Measurements from ENCODE around the gene BST2. TPM values are rescaled to one million over a fixed set of nuclear protein-coding genes. Genes with fewer than 3 reads are reported as not detected.

BST2 gene
- polyA plus RNA-seq, 3 donors: 225 to 284 (median 272) TPM

- peaks cover 26% of the 10 kb centered on the region for H3K4me1 Mint-ChIP-seq
- Histone ChIP-seq H2AFZ (ENCODE audit: insufficient read depth, low read depth, low read length, poor library complexity, severe bottlenecking) (no peak overlapping the region), H3K79me2 (ENCODE audit: insufficient read depth, low read length) (peaks cover 32% of the 10 kb centered on the region), H3K27me3 (ENCODE audit: control insufficient read depth in 2 of 2, insufficient read depth in 2 of 2, low read length in 2 of 2) (no peaks in the 10 kb centered on the region), H4K20me1 (ENCODE audit: insufficient read depth, low read length) (peaks cover 25% of the 10 kb centered on the region), H3K9ac (ENCODE audit: insufficient read depth, low read length, poor library complexity, severe bottlenecking) (no peak overlapping the region), H3K9me3 (replicated peaks in 1 of 2; ENCODE audit: control insufficient read depth in 1 of 2, insufficient read depth in 1 of 2, low read length in 2 of 2) (no peaks in the 10 kb centered on the region), H3K27ac (ENCODE audit: low read depth in 1 of 2, low read length in 2 of 2) (no peak overlapping the region), H3K36me3 (replicated peaks in 1 of 2; ENCODE audit: control insufficient read depth in 1 of 2, insufficient read depth in 2 of 2, low read length in 2 of 2) (peaks cover 36 to 56% of the 10 kb centered on the region in 2 donors), H3K4me2 (replicated peaks; ENCODE audit: extremely low read depth, low read length, poor library complexity, severe bottlenecking) (no peak overlapping the region), H3K4me1 (ENCODE audit: control insufficient read depth in 1 of 2, insufficient read depth in 2 of 2, low read length in 2 of 2) (peaks cover 10 to 14% of the 10 kb centered on the region in 2 donors), H3K4me3 (replicated peaks in 1 of 3; ENCODE audit: low read depth in 2 of 3, low read length in 3 of 3) (no peak overlapping the region)
- no peak for DNase-seq
- peaks cover 0 to 2% (median 0%) of the 10 kb centered on the region in 7 donors for H3K9me3 Mint-ChIP-seq
- H3K27me3 Mint-ChIP-seq (ENCODE audit: low read depth in 3 of 3): no peaks in the 10 kb centered on the region
- peaks cover 44 to 63% of the 10 kb centered on the region in 2 donors for H3K36me3 Mint-ChIP-seq
- TF ChIP-seq, protein P1, sequence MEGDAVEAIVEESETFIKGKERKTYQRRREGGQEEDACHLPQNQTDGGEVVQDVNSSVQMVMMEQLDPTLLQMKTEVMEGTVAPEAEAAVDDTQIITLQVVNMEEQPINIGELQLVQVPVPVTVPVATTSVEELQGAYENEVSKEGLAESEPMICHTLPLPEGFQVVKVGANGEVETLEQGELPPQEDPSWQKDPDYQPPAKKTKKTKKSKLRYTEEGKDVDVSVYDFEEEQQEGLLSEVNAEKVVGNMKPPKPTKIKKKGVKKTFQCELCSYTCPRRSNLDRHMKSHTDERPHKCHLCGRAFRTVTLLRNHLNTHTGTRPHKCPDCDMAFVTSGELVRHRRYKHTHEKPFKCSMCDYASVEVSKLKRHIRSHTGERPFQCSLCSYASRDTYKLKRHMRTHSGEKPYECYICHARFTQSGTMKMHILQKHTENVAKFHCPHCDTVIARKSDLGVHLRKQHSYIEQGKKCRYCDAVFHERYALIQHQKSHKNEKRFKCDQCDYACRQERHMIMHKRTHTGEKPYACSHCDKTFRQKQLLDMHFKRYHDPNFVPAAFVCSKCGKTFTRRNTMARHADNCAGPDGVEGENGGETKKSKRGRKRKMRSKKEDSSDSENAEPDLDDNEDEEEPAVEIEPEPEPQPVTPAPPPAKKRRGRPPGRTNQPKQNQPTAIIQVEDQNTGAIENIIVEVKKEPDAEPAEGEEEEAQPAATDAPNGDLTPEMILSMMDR (IDR thresholded peaks at IDR 0.05): no peak
- H3K27ac Mint-ChIP-seq: no peak overlapping the region
- H3K4me3 Mint-ChIP-seq: no peak overlapping the region
- intact Hi-C loops (cut with micrococcal nuclease): no loop called here
- 94% methylated on average over 10 of the region's 11 CpGs for WGBS (ENCODE audit: insufficient coverage)
These were observed 6.4 kb upstream of the BST2 start for GRCh38 chr19:17411801-17412200.

- peaks cover 34 to 45% of the 10 kb centered on the region in 2 donors for H3K36me3 ChIP-seq (replicated peaks in 1 of 2; ENCODE audit: control insufficient read depth in 1 of 2, insufficient read depth in 2 of 2, low read length in 2 of 2)
- peak overlapping the region in 1 of 7 donors; percentile 31 for H3K27ac Mint-ChIP-seq
These were observed 4.6 kb upstream of the BST2 start for GRCh38 chr19:17409990-17410389.

More at GRCh38 chr19:17409990-17410389, 4.6 kb upstream of the BST2 start:
- H3K36me3 Mint-ChIP-seq: peaks cover 33 to 47% of the 10 kb centered on the region in 2 donors
- H3K4me3 ChIP-seq (replicated peaks in 1 of 3; ENCODE audit: low read depth in 2 of 3, low read length in 3 of 3): no peak overlapping the region
- peaks cover 20 to 28% of the 10 kb centered on the region in 2 donors for H3K4me1 ChIP-seq (ENCODE audit: control insufficient read depth in 1 of 2, insufficient read depth in 2 of 2, low read length in 2 of 2)
- intact Hi-C loops (cut with micrococcal nuclease): no loop called here
- TF ChIP-seq, protein P1 (IDR thresholded peaks at IDR 0.05): no peak
- H3K79me2 ChIP-seq (ENCODE audit: insufficient read depth, low read length): peaks cover 50% of the 10 kb centered on the region
- WGBS (ENCODE audit: insufficient coverage): 90% methylated on average over 2 of the region's 9 CpGs
- H4K20me1 ChIP-seq (ENCODE audit: insufficient read depth, low read length): peaks cover 25% of the 10 kb centered on the region
- H3K9me3 ChIP-seq (replicated peaks in 1 of 2; ENCODE audit: control insufficient read depth in 1 of 2, insufficient read depth in 1 of 2, low read length in 2 of 2): no peaks in the 10 kb centered on the region
- H3K9me3 Mint-ChIP-seq: peaks cover 0 to 2% (median 0%) of the 10 kb centered on the region in 7 donors
- no peak for DNase-seq
- H3K4me3 Mint-ChIP-seq: no peak overlapping the region
- no peaks in the 10 kb centered on the region for H3K27me3 Mint-ChIP-seq (ENCODE audit: low read depth in 3 of 3)
- no peak overlapping the region for H3K27ac ChIP-seq (ENCODE audit: low read depth in 1 of 2, low read length in 2 of 2)
- peaks cover 37% of the 10 kb centered on the region for H3K4me1 Mint-ChIP-seq
- no peak overlapping the region for H3K4me2 ChIP-seq (replicated peaks; ENCODE audit: extremely low read depth, low read length, poor library complexity, severe bottlenecking)
- no peak overlapping the region for H3K9ac ChIP-seq (ENCODE audit: insufficient read depth, low read length, poor library complexity, severe bottlenecking)
- no peak overlapping the region for H2AFZ ChIP-seq (ENCODE audit: insufficient read depth, low read depth, low read length, poor library complexity, severe bottlenecking)
- H3K27me3 ChIP-seq (ENCODE audit: control insufficient read depth in 2 of 2, insufficient read depth in 2 of 2, low read length in 2 of 2): no peaks in the 10 kb centered on the region

Data from CD14-positive monocyte (primary cell).